Tongue (tissue), 2 donors: ENCODE measurements around the gene MMS19. TPM values are rescaled to one million over a fixed set of nuclear protein-coding genes. Genes with fewer than 3 reads are reported as not detected.
A peak's percentile ranks its signal among the peaks of the same experiment; 100 is the strongest.

Experiments used
- DNase-seq: peaks from one replicate; pipeline ENCODE4 v3.0.0-alpha.2; 2015
- total RNA-seq: library from RNA; depleted of rRNA; stranded (reverse); fragments of >200 nt; gene quantifications from one replicate; pipeline ENCODE4 v1.2.3, GENCODE V29; 2014

Gene MMS19
- total RNA-seq, 1 donor from 2014 or later: 127 TPM

- DNase-seq: no peak
Measured at GRCh38 chr10:97525086-97525485, 26.9 kb upstream of the MMS19 start.

- no peak for DNase-seq
Measured at GRCh38 chr10:97522937-97523336, 24.7 kb upstream of the MMS19 start.

- DNase-seq: no peak
Measured at GRCh38 chr10:97522071-97522470, 23.8 kb upstream of the MMS19 start.

GRCh38 chr10:97520978-97521761 is 22.9 kb upstream of the MMS19 start:
- DNase-seq: no peak

- no peak for DNase-seq
Measured at GRCh38 chr10:97520520-97520919, 22.3 kb upstream of the MMS19 start.

GRCh38 chr10:97519342-97519741 is 21.1 kb upstream of the MMS19 start:
- no peak for DNase-seq

GRCh38 chr10:97518301-97519043 is 20.2 kb upstream of the MMS19 start:
- peak; percentile 93 for DNase-seq

- no peak for DNase-seq
Measured at GRCh38 chr10:97517778-97518300, 19.6 kb upstream of the MMS19 start.

GRCh38 chr10:97517096-97517750 is 19.0 kb upstream of the MMS19 start:
- DNase-seq: no peak

GRCh38 chr10:97515271-97515978 is 17.2 kb upstream of the MMS19 start:
- peak; percentile 41 for DNase-seq

GRCh38 chr10:97514344-97514743 is 16.1 kb upstream of the MMS19 start:
- DNase-seq: no peak

- no peak for DNase-seq
Measured at GRCh38 chr10:97512993-97513392, 14.8 kb upstream of the MMS19 start.

GRCh38 chr10:97511711-97512440 is 13.7 kb upstream of the MMS19 start:
- DNase-seq: no peak

GRCh38 chr10:97510686-97511085 is 12.5 kb upstream of the MMS19 start:
- DNase-seq: no peak

- DNase-seq: no peak
Measured at GRCh38 chr10:97509120-97509680, 11.0 kb upstream of the MMS19 start.

GRCh38 chr10:97508342-97508741 is 10.1 kb upstream of the MMS19 start:
- DNase-seq: no peak

GRCh38 chr10:97506199-97506991 is 8.2 kb upstream of the MMS19 start:
- no peak for DNase-seq

GRCh38 chr10:97505152-97505551 is 6.9 kb upstream of the MMS19 start:
- DNase-seq: no peak

GRCh38 chr10:97503406-97503805 is 5.2 kb upstream of the MMS19 start:
- DNase-seq: no peak

- DNase-seq: no peak
Measured at GRCh38 chr10:97502916-97503315, 4.7 kb upstream of the MMS19 start.

GRCh38 chr10:97500297-97500575 is 2.0 kb upstream of the MMS19 start:
- DNase-seq: no peak
